GM12878 (cell line): ENCODE data around the gene WDTC1.

Experiments used
- BACH1 ChIP-seq: fragments of 450-650 bp; IDR thresholded peaks from 2 replicates; pipeline ENCODE4 v1.6.1; 2017; ENCODE audit warnings: mild to moderate bottlenecking, borderline replicate concordance
- CTCF ChIP-seq, 3 experiments: IDR thresholded peaks in 2 of 3; conservative IDR thresholded peaks in 1 of 3; 2 replicates each; pipeline ENCODE4 v1.5.1; 2011; ENCODE audit warnings: low read depth in 3 of 3, low read length in 3 of 3, mild to moderate bottlenecking in 3 of 3, control low read depth in 2 of 3, moderate library complexity in 2 of 3, inconsistent platforms in 1 of 3, mixed read lengths in 1 of 3; ENCODE audit not compliant: control insufficient read depth in 2 of 3, insufficient read depth in 1 of 3; ENCODE audit errors: extremely low read depth in 1 of 3
- EP300 ChIP-seq, 2 experiments: fragments of 150-350 bp in 1 of 2; IDR thresholded peaks; 2 replicates each; pipeline ENCODE4 v1.6.1; 2011 to 2012; ENCODE audit warnings: low read depth in 2 of 2, low read length in 2 of 2, borderline replicate concordance in 1 of 2, improper control_type of control experiment in 1 of 2, inconsistent platforms in 1 of 2; ENCODE audit not compliant: control insufficient read depth in 1 of 2
- EZH2 ChIP-seq: IDR thresholded peaks from 2 replicates; pipeline ENCODE4 v1.6.1; 2012; ENCODE audit warnings: low read depth, mild to moderate bottlenecking, control low read depth, inconsistent platforms, low read length, borderline replicate concordance; ENCODE audit not compliant: control insufficient read depth
- FOXM1 ChIP-seq: IDR thresholded peaks from 2 replicates; pipeline ENCODE4 v1.6.1; 2012; ENCODE audit warnings: low read depth, mild to moderate bottlenecking, inconsistent platforms, low read length, moderate library complexity
- MEF2A ChIP-seq: IDR thresholded peaks from 2 replicates; pipeline ENCODE4 v1.6.1; 2011; ENCODE audit warnings: low read depth, mild to moderate bottlenecking, low read length, moderate library complexity; ENCODE audit not compliant: insufficient read depth
- MYC ChIP-seq: IDR thresholded peaks from 2 replicates; pipeline ENCODE4 v1.6.1; 2011; ENCODE audit warnings: mild to moderate bottlenecking, low read length, moderate library complexity, inconsistent platforms; ENCODE audit not compliant: insufficient read depth, insufficient replicate concordance, insufficient read length, severe bottlenecking
- POLR2A ChIP-seq: IDR thresholded peaks from 2 replicates; pipeline ENCODE4 v1.6.1; 2011; ENCODE audit warnings: low read depth, mild to moderate bottlenecking, low read length
- SMAD5 ChIP-seq: IDR thresholded peaks from 2 replicates; pipeline ENCODE4 v1.6.1; 2016; ENCODE audit warnings: antibody characterized with exemption, low read depth
- USF1 ChIP-seq: IDR thresholded peaks from 2 replicates; pipeline ENCODE4 v1.6.1; 2011; ENCODE audit warnings: borderline replicate concordance, low read depth, mild to moderate bottlenecking, moderate library complexity, mixed read lengths, low read length; ENCODE audit not compliant: insufficient read depth; ENCODE audit errors: extremely low read length
- USF2 ChIP-seq: IDR thresholded peaks from 2 replicates; pipeline ENCODE4 v1.6.1; 2011; ENCODE audit warnings: low read depth, low read length, improper control_type of control experiment, borderline replicate concordance
- ZNF687 ChIP-seq: fragments of 450-650 bp; IDR thresholded peaks from 2 replicates; pipeline ENCODE4 v1.6.1; 2017; ENCODE audit warnings: mild to moderate bottlenecking, moderate library complexity

GRCh38 chr1:27220096-27220495 is 14.3 kb upstream of the WDTC1 start:
- TF ChIP-seq SMAD5 (no peak), CTCF (IDR thresholded peaks at IDR 0.05 in 2 of 3, conservative IDR thresholded peaks at IDR 0.05 in 1 of 3; ENCODE audit: control insufficient read depth in 2 of 3, extremely low read depth in 1 of 3, insufficient read depth in 1 of 3, low read depth in 3 of 3, low read length in 3 of 3) (no peak), MYC (no peak), ZNF687 (no peak), FOXM1 (no peak), POLR2A (no peak), BACH1 (no peak), USF1 (no peak), EP300 (IDR thresholded peaks at IDR 0.05; ENCODE audit: borderline replicate concordance in 1 of 2, control insufficient read depth in 1 of 2, low read depth in 2 of 2, low read length in 2 of 2) (no peak), EZH2 (no peak), MEF2A (no peak), USF2 (no peak)
